ENCODE measurements around the gene KCNT2.
"Not testable (repeated sequence)": the region's sequence is repeated elsewhere in the genome, so short reads cannot be mapped to it uniquely, and the experiment has no call there.

The KCNT2 gene

GRCh38 chr1:196295766-196296165, 312.5 kb downstream of the KCNT2 start:
- H3K4me3 Mint-ChIP-seq, result no peak overlapping the region
- H3K9me3 Mint-ChIP-seq, result no peaks in the 10 kb centered on the region
- peaks cover 17% of the 10 kb centered on the region for H3K36me3 Mint-ChIP-seq (ENCODE audit: low read depth)
- no peak for TF ChIP-seq CTCF (IDR thresholded peaks at IDR 0.05)
- H3K27me3 Mint-ChIP-seq (ENCODE audit: low read depth, poor library complexity), result no peaks in the 10 kb centered on the region
- H3K27ac Mint-ChIP-seq, result no peak overlapping the region
- DNase-seq, result no peak
- H3K4me1 Mint-ChIP-seq, result peaks cover 12% of the 10 kb centered on the region

GRCh38 chr1:196278816-196279215, 329.4 kb downstream of the KCNT2 start:
- Mint-ChIP-seq H3K36me3 (ENCODE audit: low read depth) (peaks cover 30% of the 10 kb centered on the region), H3K4me3 (no peak overlapping the region), H3K27me3 (ENCODE audit: low read depth, poor library complexity) (no peaks in the 10 kb centered on the region), H3K9me3 (no peaks in the 10 kb centered on the region), H3K4me1 (no peaks in the 10 kb centered on the region), H3K27ac (no peak overlapping the region)
- no peak for TF ChIP-seq CTCF (IDR thresholded peaks at IDR 0.05)
- no peak for DNase-seq

DNA sequence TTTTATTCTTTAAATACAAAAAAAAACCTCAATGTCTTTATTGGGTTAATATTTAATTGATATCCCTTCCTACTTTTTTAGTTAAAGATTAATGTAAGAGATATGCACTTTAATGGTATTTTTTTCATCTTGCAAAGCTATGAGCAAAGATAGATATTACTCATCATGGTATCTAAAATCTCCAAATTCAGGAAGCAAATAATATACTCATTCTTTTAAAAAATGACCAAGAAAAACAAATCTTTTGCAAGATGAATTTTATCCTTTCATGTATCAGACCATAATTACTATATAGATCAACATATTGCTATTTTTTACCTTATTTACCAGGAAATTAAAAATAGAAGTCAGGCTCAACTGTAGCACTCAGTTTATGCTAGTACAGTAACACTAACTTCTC, 330.4 kb downstream of the KCNT2 start:
- Mint-ChIP-seq H3K4me1 (no peaks in the 10 kb centered on the region), H3K9me3 (no peaks in the 10 kb centered on the region), H3K27ac (no peak overlapping the region), H3K27me3 (ENCODE audit: low read depth, poor library complexity) (no peaks in the 10 kb centered on the region), H3K36me3 (ENCODE audit: low read depth) (peaks cover 30% of the 10 kb centered on the region), H3K4me3 (no peak overlapping the region)
- DNase-seq, result no peak
- TF ChIP-seq CTCF (IDR thresholded peaks at IDR 0.05), result no peak

DNA sequence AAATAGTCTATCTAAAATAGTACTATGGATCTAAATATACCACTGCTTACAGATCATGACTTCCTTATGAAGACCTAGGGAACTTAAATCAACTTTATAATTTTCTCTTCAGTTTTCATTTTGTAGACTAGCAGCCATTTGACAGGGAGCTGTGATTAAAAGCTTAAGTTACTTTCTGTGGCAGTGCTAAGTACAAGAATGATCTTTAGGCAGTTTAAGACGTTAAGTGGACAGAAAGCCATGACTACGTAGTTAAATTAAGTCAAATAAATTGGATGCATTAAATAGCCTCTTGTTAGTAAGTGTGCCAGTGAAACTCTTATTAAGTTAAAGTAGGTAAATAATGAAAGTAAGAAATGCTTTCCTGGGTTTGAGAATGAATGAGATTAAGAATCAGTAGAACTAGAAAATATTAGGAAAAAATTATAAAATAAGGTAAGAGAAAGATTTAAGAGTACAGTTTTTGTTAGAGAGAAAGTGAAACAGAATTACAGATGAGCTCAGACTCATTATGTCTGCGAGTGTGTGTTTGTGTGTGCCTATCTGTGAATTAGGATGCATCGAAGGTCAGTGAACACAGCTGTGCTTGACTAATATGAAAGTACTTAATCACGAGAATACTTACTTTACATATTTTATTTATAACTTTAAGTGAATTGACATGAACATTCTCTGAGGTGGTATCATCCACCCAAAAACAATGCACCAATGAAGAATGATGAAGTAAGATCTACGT, 336.9 kb downstream of the KCNT2 start:
- Mint-ChIP-seq H3K36me3 (ENCODE audit: low read depth) (no peaks in the 10 kb centered on the region), H3K27me3 (ENCODE audit: low read depth, poor library complexity) (peaks cover 2% of the 10 kb centered on the region), H3K4me3 (no peak overlapping the region), H3K27ac (no peak overlapping the region), H3K4me1 (no peaks in the 10 kb centered on the region), H3K9me3 (no peaks in the 10 kb centered on the region)
- TF ChIP-seq CTCF (IDR thresholded peaks at IDR 0.05), result no peak
- DNase-seq, result no peak

GRCh38 chr1:196263086-196263485, 345.2 kb downstream of the KCNT2 start:
- not testable (repeated sequence) for H3K9me3 Mint-ChIP-seq; H3K27me3 Mint-ChIP-seq (ENCODE audit: low read depth, poor library complexity); H3K36me3 Mint-ChIP-seq (ENCODE audit: low read depth); H3K4me3 Mint-ChIP-seq; H3K4me1 Mint-ChIP-seq; DNase-seq; H3K27ac Mint-ChIP-seq

DNA sequence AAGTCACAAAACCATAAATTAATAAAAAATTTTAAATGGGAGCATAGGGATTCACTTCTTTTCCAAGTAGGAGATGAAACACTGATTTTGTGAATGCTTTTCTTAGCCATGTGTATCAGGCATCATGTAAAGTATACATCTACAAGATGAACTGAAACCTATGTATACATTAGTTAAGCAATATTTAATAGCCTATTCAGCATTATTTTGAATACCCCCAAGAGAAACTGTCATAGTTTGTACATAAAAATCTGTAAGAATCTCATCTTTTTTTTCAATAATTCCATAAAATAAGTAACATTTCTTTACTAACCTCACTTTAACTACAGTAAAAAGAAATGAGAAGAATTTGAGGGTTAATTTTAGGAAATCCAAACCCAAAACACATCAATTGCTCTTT, 348.0 kb downstream of the KCNT2 start:
- Mint-ChIP-seq H3K4me1 (no peaks in the 10 kb centered on the region), H3K27me3 (ENCODE audit: low read depth, poor library complexity) (no peaks in the 10 kb centered on the region), H3K36me3 (ENCODE audit: low read depth) (no peaks in the 10 kb centered on the region)

More for the DNA sequence above, 348.0 kb downstream of the KCNT2 start:
- no peaks in the 10 kb centered on the region for H3K9me3 Mint-ChIP-seq
- H3K27ac Mint-ChIP-seq, result no peak overlapping the region
- no peak for DNase-seq
- TF ChIP-seq CTCF (IDR thresholded peaks at IDR 0.05), result no peak
- H3K4me3 Mint-ChIP-seq, result no peak overlapping the region

All from nephron progenitor cell (in vitro differentiated cells).